ENCODE data around the gene KCNN2. TPM values are rescaled to one million over a fixed set of nuclear protein-coding genes. Genes with fewer than 3 reads are reported as not detected.

Gene KCNN2
- total and polyA plus RNA-seq, 10 of the 15 experiments (the other 5 are each of a cell fraction or from before 2014, with no cell fraction given): 0.21 to 3.6 (median 0.79) TPM

GRCh38 chr5:114411380-114411931 is 49.6 kb downstream of the KCNN2 start (continued):
- TF ChIP-seq IRF5 (IDR thresholded peaks at IDR 0.05; ENCODE audit: borderline replicate concordance): no peak

- ChIA-PET POLR2A (interaction anchor here (1.0 to 1.5 kb wide), 3 partner anchors 22 to 47 kb away, joined by 3 to 7 read pairs (median 3); no protein-coding TSS in a partner anchor), CTCF (interaction anchor here (1.2 to 2.1 kb wide), 3 partner anchors 22 to 46 kb away, joined by 3 to 5 read pairs (median 5); no protein-coding TSS in a partner anchor), RAD21 (ENCODE audit: unreplicated experiment) (interaction anchor here (0.6 to 1.5 kb wide), 4 partner anchors 22 to 51 kb away, joined by 3 to 7 read pairs (median 5); partner anchors contain the start of gene KCNN2), SMC1A (ENCODE audit: uncharacterized antibody, unreplicated experiment) (interaction anchor here (0.8 to 2.1 kb wide), 10 partner anchors 8 to 49 kb away, joined by 3 to 6 read pairs (median 4); no protein-coding TSS in a partner anchor)
- Histone ChIP-seq H3K79me2 (ENCODE audit: control insufficient read depth, insufficient read depth, low read length) (no peaks in the 10 kb centered on the region), H3K4me2 (ENCODE audit: control insufficient read depth, insufficient read depth) (no peak overlapping the region), H3K4me1 (ENCODE audit: control insufficient read depth, insufficient read depth, low read length) (no peaks in the 10 kb centered on the region), H4K20me1 (ENCODE audit: control insufficient read depth, insufficient read depth) (no peaks in the 10 kb centered on the region), H2AFZ (ENCODE audit: control insufficient read depth, low read depth, low read length) (no peak overlapping the region), H3K36me3 (ENCODE audit: control insufficient read depth in 2 of 2, insufficient read depth in 2 of 2, low read length in 1 of 2) (no peaks in the 10 kb centered on the region), H3K4me3 (no peak overlapping the region), H3K9ac (ENCODE audit: control insufficient read depth, insufficient read depth, low read length) (no peak overlapping the region), H3K27ac (ENCODE audit: control insufficient read depth, insufficient read depth) (no peak overlapping the region), H3K9me3 (replicated peaks; ENCODE audit: control insufficient read depth, insufficient read depth, low read length) (no peaks in the 10 kb centered on the region), H3K27me3 (replicated peaks in 1 of 2; ENCODE audit: control insufficient read depth in 2 of 2, insufficient read depth in 2 of 2, low read length in 1 of 2) (no peaks in the 10 kb centered on the region)
- intact Hi-C loops (cut with micrococcal nuclease; ENCODE audit: unreplicated experiment): no loop called here
- ATAC-seq: peak; percentile 65
- FAIRE-seq: no peak
- in situ Hi-C loops (cut with MboI): loop anchor here (25.0 kb wide), 1 partner anchor 1425 kb away; the partner anchor contains the start of gene DCP2
- DNase-seq (ENCODE audit: low read depth, low spot score): no peak
- WGBS (ENCODE audit: insufficient coverage, insufficient replicate concordance, low lambda C conversion rate, missing lambda C conversion rate): 9% methylated on average over 1 of the region's 1 CpG
- BruUV-seq (replicated peaks): no TSS peak
- TF ChIP-seq BACH1 (IDR thresholded peaks at IDR 0.05; ENCODE audit: borderline replicate concordance): no peak
- TF ChIP-seq ZNF207 (IDR thresholded peaks at IDR 0.05; ENCODE audit: borderline replicate concordance): no peak
- no peak for TF ChIP-seq STAT3 (IDR thresholded peaks at IDR 0.05; ENCODE audit: low read depth, low read length)
- TF ChIP-seq CREB1 (IDR thresholded peaks at IDR 0.05; ENCODE audit: low read depth): peak; percentile 33; the same call in 1 of the 2 replicates
- TF ChIP-seq NFYA (IDR thresholded peaks at IDR 0.05; ENCODE audit: borderline replicate concordance, low read depth, low read length): no peak
- no peak for TF ChIP-seq ELK1 (IDR thresholded peaks at IDR 0.05; ENCODE audit: low read depth, low read length)
- peak; percentile 77 for TF ChIP-seq MEF2A (IDR thresholded peaks at IDR 0.05; ENCODE audit: insufficient read depth, low read depth, low read length)
- no peak for TF ChIP-seq REST (IDR thresholded peaks at IDR 0.05; ENCODE audit: low read depth, low read length)
- no peak for TF ChIP-seq ESRRA (IDR thresholded peaks at IDR 0.05; ENCODE audit: low read length)
- no peak for TF ChIP-seq ZBTB11 (CRISPR knock-in tag; IDR thresholded peaks at IDR 0.05)
These were observed 50.8 kb downstream of the KCNN2 start for GRCh38 chr5:114412510-114413171.
